Left renal cortex interstitium (tissue), 4 donors: ENCODE results near the gene CDH8. TPM values are rescaled to one million over a fixed set of nuclear protein-coding genes. Genes with fewer than 3 reads are reported as not detected.
"Not testable (repeated sequence)": the region's sequence is repeated elsewhere in the genome, so short reads cannot be mapped to it uniquely, and the experiment has no call there.

Source experiments
- DNase-seq, 4 donors: peaks; one replicate each; pipeline ENCODE4 v3.0.0-alpha.2; 2013; ENCODE audit warnings: low read depth in 4 of 4, low spot score in 2 of 4, missing footprints in 1 of 4
- polyA plus RNA-seq, 4 donors: library from polyadenylated mRNA; unstranded; fragments of 120-200 nt; gene quantifications; one replicate each; pipeline ENCODE4 v1.2.1, GENCODE V29; 2013; ENCODE audit not compliant: insufficient read length in 4 of 4

The CDH8 gene
- polyA plus RNA-seq, 4 donors = 3.5 to 5.8 (median 4.1) TPM

DNA sequence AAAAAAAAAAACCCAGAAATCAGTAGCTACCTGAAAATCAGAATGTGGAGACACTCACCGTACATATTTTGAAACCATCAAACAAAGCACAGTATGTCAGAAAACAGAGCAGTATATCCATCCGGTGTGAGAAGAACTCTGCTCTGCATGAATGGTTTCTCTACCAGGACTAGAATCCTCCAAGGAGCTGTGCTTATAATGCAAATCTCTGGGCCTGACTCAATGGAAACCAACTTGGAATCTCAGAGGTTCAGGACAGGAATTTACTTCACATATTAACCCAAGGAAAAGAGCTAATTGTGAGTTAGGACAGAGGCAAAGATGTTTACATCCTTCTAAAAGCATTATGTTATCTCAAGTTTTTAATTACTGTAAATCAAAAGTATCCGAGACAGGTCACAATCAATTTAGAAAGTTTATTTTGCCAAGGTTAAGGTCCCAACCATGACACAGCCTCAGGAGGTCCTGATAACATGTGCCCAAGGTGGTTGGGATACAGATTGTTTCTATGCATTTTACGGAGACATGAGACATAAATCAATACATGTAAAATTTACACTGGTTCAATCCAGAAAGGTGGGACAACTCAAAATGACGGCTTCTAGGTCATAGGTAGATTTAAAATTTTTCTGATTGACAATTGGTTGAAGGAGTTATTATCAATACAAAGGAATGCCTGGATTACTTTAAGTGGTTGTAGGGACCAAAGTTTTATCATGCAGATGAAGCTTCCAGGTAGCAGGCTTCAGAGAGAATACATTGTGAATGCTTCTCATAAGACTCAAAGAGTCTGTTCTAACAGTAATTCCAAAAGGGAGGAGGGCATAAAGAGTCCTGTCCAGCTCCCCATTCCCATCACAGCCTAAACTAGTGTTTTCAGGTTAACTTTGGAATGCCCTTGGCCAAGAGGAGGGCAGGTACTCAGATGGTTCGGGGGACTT lies 164.1 kb downstream of the CDH8 start:
- DNase-seq = no peak

DNA sequence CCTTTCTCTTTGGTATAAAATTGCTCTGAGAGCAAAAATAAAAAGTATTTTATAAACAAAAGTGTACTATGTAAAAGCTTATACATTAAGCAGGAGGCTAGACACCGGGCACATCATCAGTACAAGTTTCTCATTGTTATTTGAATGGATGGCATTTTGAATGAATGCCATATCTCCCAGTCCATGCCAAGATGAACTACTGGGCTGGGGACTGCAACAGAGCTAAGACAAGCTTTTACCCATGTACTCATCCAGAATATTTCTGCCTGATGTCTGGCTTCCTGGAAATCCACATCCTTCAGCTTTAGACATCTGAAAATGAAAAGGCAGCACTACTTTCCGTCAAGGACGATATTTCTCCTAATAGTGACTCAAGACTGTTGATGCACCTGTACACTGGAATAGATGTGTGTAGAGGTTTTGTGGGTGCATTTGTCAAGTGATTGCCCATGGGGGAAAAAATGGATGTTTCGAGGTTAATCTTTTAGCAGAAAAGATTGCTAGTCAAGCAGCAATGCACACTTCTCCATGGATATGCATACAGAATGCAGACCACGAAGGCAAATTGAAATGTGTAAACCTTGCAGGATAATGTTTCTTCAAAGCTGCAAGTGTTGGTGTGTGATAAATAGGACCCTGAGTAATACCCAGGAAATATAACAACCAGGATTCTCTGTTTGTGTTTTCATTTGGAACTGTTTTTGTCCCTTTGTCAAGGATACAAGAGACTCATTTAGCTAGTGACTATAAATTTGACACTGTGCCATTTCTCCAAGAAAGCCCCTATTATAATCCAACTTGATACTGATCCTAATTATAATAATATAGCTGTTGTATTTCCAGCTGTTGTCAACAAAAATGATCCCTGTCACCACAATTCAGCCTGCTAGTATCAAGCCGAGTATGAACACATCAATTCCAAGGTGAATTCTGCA lies 173.8 kb downstream of the CDH8 start:
- no peak for DNase-seq

DNA sequence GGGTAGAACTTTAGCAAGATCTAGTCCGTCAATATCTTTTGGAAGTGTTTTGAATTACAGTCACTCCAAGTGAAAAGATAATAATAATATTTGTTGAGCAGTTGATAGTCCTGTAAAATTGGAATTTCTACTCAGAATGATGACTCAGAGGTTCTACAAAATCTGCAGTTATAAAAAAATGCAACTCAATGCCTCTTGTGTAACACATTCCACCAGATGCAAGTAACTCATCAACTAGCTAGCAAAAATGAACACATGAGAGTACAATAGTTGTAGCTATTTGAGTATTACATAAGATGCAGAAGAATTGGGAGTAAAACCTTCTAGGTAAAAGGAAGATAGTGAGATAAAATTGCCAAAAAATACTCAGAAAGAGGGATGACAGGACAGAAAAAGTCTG lies 177.2 kb downstream of the CDH8 start:
- no peak for DNase-seq

DNA sequence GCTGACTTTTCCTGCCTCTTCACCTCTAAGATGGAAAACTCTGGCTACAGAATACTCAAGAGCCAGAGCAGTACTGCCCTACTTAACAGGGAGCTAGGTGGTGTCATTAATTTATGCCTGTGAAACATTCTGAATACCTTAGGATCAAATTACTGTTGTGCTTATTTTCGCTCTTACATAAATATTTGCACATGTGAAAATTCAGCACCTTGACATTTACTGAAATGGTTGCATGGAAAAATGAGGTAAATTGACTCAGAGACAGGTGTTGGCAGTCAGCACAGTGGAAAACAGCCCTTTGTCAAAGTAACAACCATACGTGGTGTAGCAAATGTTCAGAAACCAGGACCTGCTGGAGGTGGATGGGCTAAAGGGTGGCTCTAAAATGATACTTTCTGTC lies 193.6 kb downstream of the CDH8 start:
- no peak for DNase-seq

DNA sequence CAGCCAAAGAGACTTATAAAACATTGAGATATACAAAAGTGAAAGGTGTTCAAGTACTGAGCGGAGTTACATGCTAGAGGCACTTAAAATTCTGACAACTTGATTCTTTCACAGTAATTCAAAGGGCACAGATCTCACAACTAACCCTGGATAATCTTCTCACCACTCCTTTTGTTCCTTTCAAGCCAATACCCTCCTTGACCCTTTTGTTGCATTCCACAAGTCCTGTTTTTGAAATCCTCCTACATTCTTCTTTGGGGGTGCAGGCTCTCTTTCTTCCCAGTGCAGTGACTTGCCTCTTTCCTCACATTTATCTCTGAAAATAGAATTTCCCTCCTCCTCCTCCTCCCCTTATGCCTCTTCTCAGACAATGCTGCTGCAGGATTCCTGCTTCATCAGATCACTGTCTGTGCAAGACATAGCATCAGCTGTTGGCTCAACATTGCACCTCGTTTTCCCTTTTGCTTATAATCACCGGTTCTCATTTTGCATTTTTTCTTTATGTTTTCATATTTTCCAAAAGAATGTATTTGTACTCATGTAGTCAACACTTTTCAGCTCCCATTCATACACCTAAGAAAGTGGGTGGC lies 199.3 kb downstream of the CDH8 start:
- DNase-seq = no peak

DNA sequence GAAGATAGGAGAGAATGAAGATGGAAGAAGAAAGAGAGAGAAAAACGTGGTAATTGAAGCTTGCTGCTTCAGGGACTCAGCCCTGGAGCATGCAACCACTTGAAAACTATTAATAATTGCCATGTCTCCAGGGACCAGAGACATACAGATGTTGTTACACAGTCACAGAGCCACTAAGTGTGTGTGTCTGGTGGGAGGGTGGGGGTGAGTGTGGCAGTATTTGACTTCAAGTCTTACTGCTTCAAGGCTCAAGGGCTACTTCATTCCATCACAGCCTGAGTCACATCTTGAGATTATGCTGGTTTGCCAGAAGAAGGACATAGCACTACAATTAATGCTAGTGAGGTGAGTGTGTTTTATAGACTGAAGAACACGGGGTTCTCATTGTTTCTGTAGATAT lies 202.2 kb downstream of the CDH8 start:
- DNase-seq = no peak

DNA sequence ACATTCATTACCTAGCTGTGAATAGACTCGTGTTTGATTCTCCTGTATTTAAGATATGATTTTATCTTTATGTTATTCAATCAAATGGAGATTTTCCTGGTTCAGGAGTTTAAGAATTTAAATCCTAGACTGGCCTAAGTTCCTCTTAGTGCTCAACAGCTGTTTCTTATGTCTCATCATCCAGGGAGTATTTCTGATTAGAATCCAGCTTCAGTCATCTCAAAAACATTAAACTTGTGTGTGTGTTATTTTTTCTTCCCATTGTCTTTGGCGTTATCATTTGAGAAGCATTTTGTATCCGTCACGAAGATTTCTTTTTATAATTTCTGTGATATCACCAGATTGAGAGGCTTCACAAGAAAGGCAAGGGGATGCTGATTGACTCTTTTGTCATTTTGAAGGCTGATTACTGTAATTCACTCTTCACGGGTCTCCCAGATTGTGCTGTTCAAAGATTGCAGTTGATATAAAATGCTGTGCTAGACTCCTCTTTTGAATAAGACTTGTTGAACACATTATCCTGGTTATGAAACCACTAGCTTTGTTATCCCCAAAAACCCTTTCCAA lies 204.8 kb downstream of the CDH8 start:
- DNase-seq = no peak

DNA sequence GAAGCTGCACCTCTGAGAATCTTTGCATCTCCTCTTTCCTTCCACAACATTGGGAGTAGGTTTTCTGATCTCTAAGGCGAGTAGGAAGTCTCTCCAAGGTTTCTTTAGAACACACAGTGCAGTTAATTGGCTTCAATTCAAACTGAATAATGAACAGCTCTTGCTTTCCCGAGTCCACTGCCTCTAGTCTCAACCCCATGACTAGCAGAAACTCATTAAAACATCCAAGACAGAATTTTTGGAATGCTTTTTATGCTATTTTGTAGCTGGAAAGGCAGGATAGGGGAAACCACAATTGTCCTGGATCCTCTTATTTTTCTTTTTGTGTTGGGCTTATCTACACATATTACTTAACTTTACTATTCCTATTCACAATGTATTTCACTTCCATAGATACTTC lies 206.6 kb downstream of the CDH8 start:
- DNase-seq = no peak

DNA sequence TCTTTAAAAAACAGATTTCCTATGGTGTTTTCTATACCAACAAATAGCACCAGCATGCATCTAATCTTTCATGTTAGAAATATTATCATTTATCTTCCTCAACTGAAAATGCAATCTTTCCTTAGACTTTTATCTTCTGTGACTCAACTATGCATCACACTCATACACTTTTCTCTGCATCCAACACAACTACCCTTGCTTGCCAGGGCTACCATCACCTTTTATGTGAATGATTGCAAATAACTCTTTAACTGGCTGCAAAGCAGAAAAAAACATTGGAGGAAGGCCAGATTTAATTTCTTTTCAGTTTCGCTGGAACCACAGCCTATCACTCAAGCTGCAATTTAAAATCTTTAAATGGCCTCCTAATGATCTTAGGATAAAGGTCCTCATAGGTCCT lies 212.9 kb downstream of the CDH8 start:
- DNase-seq = no peak

DNA sequence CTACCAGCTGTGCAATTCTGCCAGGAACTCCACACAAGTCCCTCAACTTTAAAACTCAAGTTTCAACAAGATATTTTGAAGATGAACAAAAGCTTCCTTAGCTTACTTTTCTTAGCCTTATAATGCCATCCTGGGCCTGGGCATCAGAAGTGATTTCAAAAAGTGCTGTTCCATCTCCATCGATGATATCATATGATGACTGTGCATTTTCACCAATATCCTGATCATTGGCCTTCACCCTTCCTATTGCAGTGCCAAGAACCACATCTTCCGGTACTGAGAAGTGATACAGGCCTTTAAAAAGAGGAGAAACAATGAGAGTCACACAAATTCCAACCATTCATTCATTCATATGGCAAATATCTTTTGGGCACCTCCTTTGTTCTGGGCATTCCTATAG lies 215.4 kb downstream of the CDH8 start:
- DNase-seq = no peak

DNA sequence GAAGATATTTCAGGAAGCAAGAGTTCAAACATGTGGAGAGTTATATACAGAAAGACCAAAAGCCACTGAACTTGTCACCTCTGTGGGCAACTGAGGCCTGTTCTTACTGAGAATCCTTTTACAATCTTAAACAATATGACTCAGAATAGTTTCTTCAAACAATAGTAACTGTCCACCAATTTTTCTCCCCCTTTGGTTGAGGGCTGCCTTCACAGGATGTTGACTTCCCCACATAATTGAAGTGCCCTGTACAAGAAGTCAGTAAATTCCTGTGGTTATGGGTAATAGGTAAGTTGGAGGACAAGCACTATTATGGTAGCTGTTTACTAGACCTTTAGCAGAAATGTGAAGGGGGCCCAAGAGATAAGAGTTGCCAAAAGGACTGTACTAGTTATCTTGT lies 215.8 kb downstream of the CDH8 start:
- DNase-seq = no peak

DNA sequence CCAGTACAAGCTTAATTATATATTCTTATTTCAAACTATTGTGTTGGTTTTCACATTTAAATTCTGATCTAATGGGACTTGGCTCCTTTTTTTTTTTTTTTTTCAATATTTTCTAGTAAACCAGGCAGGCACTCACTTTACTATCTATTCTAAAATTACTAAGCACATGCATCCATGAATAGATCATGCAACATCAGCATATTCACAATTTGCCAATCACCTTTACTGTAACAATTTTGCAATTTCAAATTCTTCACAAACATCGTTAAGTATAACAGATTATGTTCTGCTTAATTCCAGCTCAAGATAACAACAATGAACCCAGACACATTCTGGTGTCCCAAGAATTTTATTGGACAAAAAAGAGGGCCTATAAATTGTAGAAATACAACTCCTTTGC lies 217.4 kb downstream of the CDH8 start:
- DNase-seq = no peak

DNA sequence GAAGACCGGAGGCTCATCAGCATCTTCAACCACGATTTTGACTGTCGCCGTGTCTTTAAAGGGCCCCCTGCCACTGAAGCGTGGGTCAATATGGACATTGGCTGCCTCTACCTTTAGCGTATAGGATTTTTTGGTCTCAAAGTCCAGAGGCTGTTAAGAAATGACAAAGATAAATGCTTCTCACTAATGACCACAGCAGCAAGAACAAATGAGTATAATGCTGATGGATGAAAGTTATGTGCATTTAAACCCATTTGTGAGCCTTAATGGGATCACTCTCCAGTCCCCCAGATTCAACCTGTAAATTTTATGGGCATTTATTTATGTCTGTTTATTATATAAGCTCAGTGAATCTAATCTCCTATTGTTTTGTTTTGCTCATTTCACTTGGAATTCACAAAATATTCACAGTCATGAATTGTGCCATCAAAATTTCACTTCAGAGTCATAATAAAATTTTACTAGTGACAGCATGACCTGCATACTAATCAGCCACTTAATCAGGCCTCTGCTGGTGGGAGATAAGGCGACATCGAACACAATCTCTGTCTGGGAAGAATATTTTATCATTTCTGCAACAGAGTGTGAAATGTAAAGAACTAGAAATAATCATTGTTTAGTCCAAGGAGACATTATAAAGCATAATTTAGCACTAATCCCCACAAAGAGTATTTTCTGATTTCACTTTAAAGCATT lies 218.5 kb downstream of the CDH8 start:
- DNase-seq = no peak

DNA sequence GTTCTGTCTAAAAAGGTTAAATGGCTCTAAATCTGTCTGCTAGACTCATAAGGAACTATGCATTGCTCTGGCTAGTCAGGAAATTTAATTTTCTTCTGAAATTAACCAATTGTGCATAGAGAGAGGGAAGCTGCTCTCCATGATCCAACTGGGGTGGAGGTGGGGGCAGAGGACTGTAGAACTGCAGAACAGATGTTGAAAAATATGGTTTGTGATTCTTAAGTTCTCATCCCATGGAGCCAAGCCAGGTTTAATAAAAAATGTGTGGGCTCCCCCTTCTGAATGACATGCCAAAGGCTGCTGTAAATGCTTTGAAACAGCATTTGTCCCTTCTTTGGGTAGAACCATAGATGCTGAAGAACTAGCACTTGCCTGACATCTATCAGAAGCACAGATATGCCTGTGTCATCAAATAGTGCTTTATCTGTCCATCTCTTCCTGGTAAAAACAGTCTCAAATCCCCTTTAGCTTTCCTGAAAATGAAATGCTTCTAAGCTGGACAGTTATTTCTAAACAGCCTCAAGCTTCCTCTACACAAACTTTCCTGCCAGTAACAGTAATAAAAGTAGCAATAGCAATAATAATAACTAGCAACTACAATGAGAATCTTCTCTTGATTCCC lies 221.4 kb downstream of the CDH8 start:
- no peak for DNase-seq

DNA sequence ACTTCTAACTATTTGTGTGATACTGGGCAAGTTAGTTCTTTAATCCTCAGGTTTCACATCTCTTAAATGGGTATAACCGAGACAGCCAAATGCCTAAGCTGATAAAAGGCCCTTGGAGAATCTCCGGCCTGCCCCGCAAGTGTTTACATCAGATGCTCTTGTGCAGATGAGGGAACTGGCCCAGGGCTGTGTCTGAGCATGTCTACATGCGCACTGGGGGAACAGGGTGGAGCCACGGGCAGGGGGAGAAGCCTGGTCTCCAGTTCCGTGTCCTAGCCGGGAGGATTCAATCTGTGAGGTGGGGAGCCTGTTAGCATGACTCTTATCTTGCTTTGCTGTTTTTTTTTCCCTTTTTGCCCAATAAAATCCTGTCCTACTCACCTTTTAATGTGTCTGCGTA lies 222.9 kb downstream of the CDH8 start:
- no peak for DNase-seq

DNA sequence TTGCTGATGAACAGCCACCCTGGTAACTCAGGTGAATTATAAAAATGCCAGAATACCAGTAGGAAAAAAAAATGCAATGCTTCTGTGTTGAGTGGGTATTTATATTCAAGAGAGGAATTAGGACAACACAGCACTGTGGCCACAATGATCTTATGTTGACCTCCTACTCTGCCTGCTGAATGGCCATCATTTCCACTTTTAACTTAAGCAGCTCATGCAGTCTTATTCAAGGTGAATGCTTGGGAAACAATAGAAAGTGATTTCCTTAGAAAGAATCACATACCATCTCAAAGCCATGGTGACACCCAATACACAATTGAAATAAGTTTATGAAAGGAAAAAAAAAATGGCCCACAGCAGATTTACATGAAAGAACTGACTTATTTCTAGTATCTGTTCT lies 224.0 kb downstream of the CDH8 start:
- no peak for DNase-seq

DNA sequence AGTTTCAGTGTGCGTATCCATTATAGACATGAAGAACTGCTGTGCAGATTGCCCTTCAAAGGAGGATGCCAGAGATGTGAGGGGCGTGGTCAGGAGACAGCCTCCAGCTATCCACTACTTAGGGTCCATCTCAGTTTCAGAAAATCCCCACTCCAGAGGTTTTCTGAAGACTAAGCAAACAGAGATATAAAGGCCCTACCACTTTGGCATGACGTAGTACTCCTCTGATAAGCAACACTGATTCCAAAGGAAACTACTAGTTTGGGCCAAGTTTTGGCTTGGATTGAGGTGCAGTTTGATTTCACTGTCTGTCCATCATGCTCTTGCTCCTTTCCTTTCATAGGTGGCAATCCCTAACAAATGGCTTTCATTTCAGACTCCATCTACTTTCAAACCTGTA lies 228.7 kb downstream of the CDH8 start:
- DNase-seq = no peak

DNA sequence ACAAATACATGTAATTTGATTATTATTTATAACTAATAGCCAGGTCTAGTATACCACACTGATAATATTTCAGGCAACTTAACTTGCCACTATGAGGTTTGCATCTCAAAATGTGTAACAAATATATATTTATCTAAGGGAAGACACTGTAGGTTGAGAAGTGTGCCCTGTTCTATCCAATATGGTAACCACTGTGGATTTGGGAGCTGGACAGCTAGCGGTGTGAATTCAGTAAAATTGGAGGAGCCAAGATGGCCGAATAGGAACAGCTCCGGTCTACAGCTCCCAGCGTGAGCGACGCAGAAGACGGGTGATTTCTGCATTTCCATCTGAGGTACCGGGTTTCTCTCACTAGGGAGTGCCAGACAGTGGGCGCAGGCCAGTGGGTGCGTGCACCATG lies 235.0 kb downstream of the CDH8 start:
- not testable (repeated sequence) for DNase-seq

DNA sequence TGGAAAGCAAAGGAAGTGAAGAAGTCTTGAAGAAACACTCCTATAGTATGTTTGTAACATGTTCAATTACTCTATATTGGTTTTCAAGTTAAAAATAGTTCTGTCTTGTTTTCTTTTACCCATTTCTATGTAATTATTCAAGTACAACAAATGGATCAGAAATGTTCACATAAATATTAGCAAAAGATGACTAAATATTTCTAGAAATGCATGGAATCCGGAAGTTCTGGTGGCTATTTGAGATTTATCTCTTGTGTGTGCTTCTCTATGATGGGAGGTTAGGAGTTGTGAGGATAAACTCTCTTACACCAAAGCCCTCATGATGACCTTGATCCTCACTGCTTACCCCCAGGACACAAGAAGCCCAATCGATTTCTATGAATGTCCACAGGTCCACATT lies 237.5 kb downstream of the CDH8 start:
- DNase-seq = no peak

DNA sequence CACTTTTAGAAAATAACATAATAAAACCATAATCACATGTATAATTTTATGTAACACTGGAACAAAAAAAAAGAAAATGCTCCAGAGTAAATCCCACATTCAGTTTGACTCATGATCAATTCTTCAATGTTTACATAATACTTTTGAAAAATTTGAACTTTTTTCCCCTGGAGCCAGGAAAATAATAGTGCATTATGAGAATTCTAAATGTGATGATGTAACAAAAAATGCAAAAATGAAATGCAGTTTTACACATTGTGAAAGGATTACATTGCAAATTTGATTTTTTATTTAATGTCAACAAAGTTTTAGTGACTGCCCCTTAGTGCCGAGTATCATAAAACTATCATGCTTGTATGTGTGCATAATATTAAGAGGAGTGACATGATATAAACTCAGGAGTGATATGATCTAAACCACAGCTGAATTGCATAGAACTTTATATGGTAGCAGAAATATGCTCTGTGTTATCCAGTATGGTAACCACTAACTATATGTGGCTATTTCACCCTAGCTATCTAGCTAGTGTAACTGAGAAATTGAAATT lies 238.2 kb downstream of the CDH8 start:
- DNase-seq = no peak
